Uterus (tissue), 4 donors: Measurements from ENCODE around the gene CCDC150. TPM values are rescaled to one million over a fixed set of nuclear protein-coding genes. Genes with fewer than 3 reads are reported as not detected.

ENCODE experiments used
- DNase-seq, 2 donors: peaks; one replicate each; pipeline ENCODE4 v3.0.0-alpha.2; 2019 to 2020
- H3K27ac ChIP-seq, 2 donors: fragments of 200-600 bp; sonication (generic); 1 replicate in 1 of 2; 2 replicates in 1 of 2; pipeline ENCODE4 v1.5.1; 2016 to 2018
- H3K27me3 ChIP-seq, 2 donors: fragments of 200-600 bp; sonication (generic); one replicate each; pipeline ENCODE4 v1.5.1; 2018 to 2019; ENCODE audit warnings: control low read depth in 1 of 2
- H3K36me3 ChIP-seq, 2 donors: fragments of 200-600 bp; sonication (generic); one replicate each; pipeline ENCODE4 v1.5.1; 2019; ENCODE audit warnings: control low read depth in 1 of 2
- H3K4me1 ChIP-seq, 2 donors: fragments of 200-600 bp; sonication (generic); one replicate each; pipeline ENCODE4 v1.5.1; 2018 to 2019; ENCODE audit warnings: control low read depth in 1 of 2
- H3K4me3 ChIP-seq, 2 donors: fragments of 200-600 bp; sonication (generic); 1 replicate in 1 of 2; 2 replicates in 1 of 2; pipeline ENCODE4 v1.5.1; 2018 to 2019; ENCODE audit warnings: mild to moderate bottlenecking in 1 of 2
- H3K9me3 ChIP-seq, 2 donors: fragments of 200-600 bp; sonication (generic); one replicate each; pipeline ENCODE4 v1.5.1; 2019; ENCODE audit warnings: control low read depth in 1 of 2
- CTCF ChIP-seq, 4 experiments: fragments of 200-600 bp in 2 of 4; fragments of 450-650 bp in 2 of 4; sonication (generic) in 2 of 4; IDR thresholded peaks; one replicate each; pipeline ENCODE4 v1.5.1; 2016 to 2019; ENCODE audit warnings: antibody characterized with exemption in 4 of 4, mild to moderate bottlenecking in 2 of 4, moderate library complexity in 1 of 4
- POLR2A ChIP-seq, 2 donors: fragments of 450-650 bp; IDR thresholded peaks; one replicate each; pipeline ENCODE4 v1.6.1; 2016; ENCODE audit warnings: antibody characterized with exemption in 2 of 2, mild to moderate bottlenecking in 1 of 2, moderate library complexity in 1 of 2
- intact Hi-C: fragments of 100-400 bp; cut with DNase I; formaldehyde crosslinking; loops from one replicate; pipeline ENCODE4 v1.15.1; 2023; ENCODE audit warnings: low total_unique reads
- total RNA-seq, 4 donors: library from RNA; depleted of rRNA in 3 of 4; stranded (reverse); fragments of >200 nt in 3 of 4; gene quantifications; one replicate each; pipeline versions ENCODE4 v1.1.0 to v1.2.4, GENCODE V29; 2014 to 2023
- donor health status: DM: yes; HTN: yes; CAD: no.

Gene CCDC150
- total RNA-seq, 4 donors from 2014 or later: 0.29 to 520 (median 4.0) TPM

- Histone ChIP-seq H3K27ac (no peak overlapping the region), H3K4me3 (no peak overlapping the region), H3K36me3 (no peaks in the 10 kb centered on the region), H3K27me3 (no peaks in the 10 kb centered on the region), H3K4me1 (no peaks in the 10 kb centered on the region), H3K9me3 (no peaks in the 10 kb centered on the region)
- intact Hi-C loops: no loop called here
- no peak for DNase-seq
- TF ChIP-seq CTCF (IDR thresholded peaks at IDR 0.05) (no peak), POLR2A (IDR thresholded peaks at IDR 0.05) (no peak)
Observed at GRCh38 chr2:196609806-196610205, 29.7 kb upstream of the CCDC150 start.

GRCh38 chr2:196610796-196611195, 28.7 kb upstream of the CCDC150 start:
- Histone ChIP-seq H3K4me1 (no peaks in the 10 kb centered on the region), H3K9me3 (no peaks in the 10 kb centered on the region), H3K27ac (no peak overlapping the region), H3K27me3 (no peaks in the 10 kb centered on the region), H3K36me3 (no peaks in the 10 kb centered on the region), H3K4me3 (no peak overlapping the region)
- no peak for DNase-seq
- intact Hi-C loops: no loop called here
- TF ChIP-seq CTCF (IDR thresholded peaks at IDR 0.05) (no peak), POLR2A (IDR thresholded peaks at IDR 0.05) (no peak)

- no peak overlapping the region for H3K27ac ChIP-seq
- intact Hi-C loops: no loop called here
- no peaks in the 10 kb centered on the region for H3K27me3 ChIP-seq
- H3K4me1 ChIP-seq: no peaks in the 10 kb centered on the region
- TF ChIP-seq POLR2A (IDR thresholded peaks at IDR 0.05) (no peak), CTCF (IDR thresholded peaks at IDR 0.05) (no peak)
- no peak overlapping the region for H3K4me3 ChIP-seq
- no peaks in the 10 kb centered on the region for H3K36me3 ChIP-seq
- no peaks in the 10 kb centered on the region for H3K9me3 ChIP-seq
- DNase-seq: no peak
Observed at GRCh38 chr2:196613302-196613701, 26.2 kb upstream of the CCDC150 start.

- Histone ChIP-seq H3K27me3 (no peaks in the 10 kb centered on the region), H3K36me3 (no peaks in the 10 kb centered on the region), H3K27ac (no peak overlapping the region), H3K9me3 (no peaks in the 10 kb centered on the region), H3K4me1 (no peaks in the 10 kb centered on the region), H3K4me3 (no peak overlapping the region)
- no peak for DNase-seq
- TF ChIP-seq POLR2A (IDR thresholded peaks at IDR 0.05) (no peak), CTCF (IDR thresholded peaks at IDR 0.05) (no peak)
- intact Hi-C loops: no loop called here
Observed at GRCh38 chr2:196617430-196617829, 22.1 kb upstream of the CCDC150 start.

GRCh38 chr2:196618661-196619060, 20.9 kb upstream of the CCDC150 start:
- no peaks in the 10 kb centered on the region for H3K9me3 ChIP-seq
- H3K4me3 ChIP-seq: no peak overlapping the region
- intact Hi-C loops: no loop called here
- H3K4me1 ChIP-seq: no peaks in the 10 kb centered on the region
- DNase-seq: no peak
- H3K27me3 ChIP-seq: no peaks in the 10 kb centered on the region
- no peaks in the 10 kb centered on the region for H3K36me3 ChIP-seq
- H3K27ac ChIP-seq: no peak overlapping the region
- TF ChIP-seq CTCF (IDR thresholded peaks at IDR 0.05): no peak
